Caco-2 (cell line): ENCODE results near the gene RAB36. TPM values are rescaled to one million over a fixed set of nuclear protein-coding genes. Genes with fewer than 3 reads are reported as not detected.

ENCODE experiments used
- BruUV-seq: library from RNA; stranded (reverse); fragments of 400-500 nt; replicated peaks from 2 replicates; lab custom pipeline; 2021; lab: Mats Ljungman, UMichigan
- CTCF ChIA-PET: fragments of 300-600 bp; sonication (Branson Sonifier 250); formaldehyde crosslinking; loops from one replicate; lab custom pipeline; 2022; ENCODE audit warnings: antibody characterized with exemption; lab: Charles Lee
- POLR2A ChIA-PET: fragments of 300-600 bp; sonication (Branson Sonifier 250); formaldehyde crosslinking; loops from one replicate; lab custom pipeline; 2022; ENCODE audit warnings: antibody characterized with exemption; lab: Charles Lee
- DNase-seq, 2 experiments: peaks; one replicate each; pipeline versions ENCODE4 v3.0.0 to v3.0.0-alpha.2; 2020 to 2022
- H3K27me3 ChIP-seq: replicated peaks from 2 replicates; pipeline ENCODE4 v1.6.0; 2011; ENCODE audit warnings: low read length; ENCODE audit not compliant: control insufficient read depth, insufficient read depth
- H3K36me3 ChIP-seq: 2 replicates; pipeline ENCODE4 v1.5.1; 2011; ENCODE audit warnings: low read length; ENCODE audit not compliant: control insufficient read depth, insufficient read depth
- H3K4me1 ChIP-seq: fragments of 250-450 bp; sonication (Bioruptor Pico); 2 replicates; pipeline ENCODE4 v1.5.1; 2020; ENCODE audit warnings: mild to moderate bottlenecking
- H3K4me3 ChIP-seq: 2 replicates; pipeline ENCODE4 v1.5.1; 2011; ENCODE audit warnings: low read depth, mild to moderate bottlenecking, control low read depth, low read length
- H3K9me3 ChIP-seq: fragments of 250-450 bp; sonication (Bioruptor Pico); 2 replicates; pipeline ENCODE4 v1.5.1; 2020; ENCODE audit warnings: mild to moderate bottlenecking, moderate library complexity
- H3K27ac Mint-ChIP-seq: one replicate; pipeline ENCODE4 v1.8.0; 2022; ENCODE audit warnings: mixed read lengths; ENCODE audit not compliant: unreplicated experiment
- H3K27me3 Mint-ChIP-seq: one replicate; pipeline ENCODE4 v1.8.0; 2022; ENCODE audit warnings: mixed read lengths; ENCODE audit not compliant: insufficient read depth, unreplicated experiment
- H3K36me3 Mint-ChIP-seq: one replicate; pipeline ENCODE4 v1.8.0; 2022; ENCODE audit warnings: mild to moderate bottlenecking, mixed read lengths; ENCODE audit not compliant: insufficient read depth, unreplicated experiment
- H3K4me1 Mint-ChIP-seq: one replicate; pipeline ENCODE4 v1.8.0; 2022; ENCODE audit warnings: low read depth, mixed read lengths; ENCODE audit not compliant: unreplicated experiment
- H3K4me3 Mint-ChIP-seq: one replicate; pipeline ENCODE4 v1.8.0; 2022; ENCODE audit warnings: mild to moderate bottlenecking, moderate library complexity, mixed read lengths; ENCODE audit not compliant: unreplicated experiment
- H3K9me3 Mint-ChIP-seq: one replicate; pipeline ENCODE4 v1.8.0; 2022; ENCODE audit warnings: mixed read lengths; ENCODE audit not compliant: unreplicated experiment
- CTCF ChIP-seq, 2 experiments: fragments of 200-600 bp in 1 of 2; IDR thresholded peaks; 1 replicate in 1 of 2; 2 replicates in 1 of 2; pipeline versions ENCODE4 v1.5.1 to v1.8.0; 2011 to 2022; ENCODE audit warnings: antibody characterized with exemption in 1 of 2, control low read depth in 1 of 2, inconsistent platforms in 1 of 2, low read depth in 1 of 2, low read length in 1 of 2, mild to moderate bottlenecking in 1 of 2, moderate library complexity in 1 of 2; ENCODE audit not compliant: insufficient read depth in 1 of 2, severe bottlenecking in 1 of 2, unreplicated experiment in 1 of 2
- intact Hi-C: fragments of 100-400 bp; cut with micrococcal nuclease; formaldehyde crosslinking; loops from one replicate; pipeline ENCODE4 v1.10.0; 2022; ENCODE audit not compliant: unreplicated experiment
- total RNA-seq: library from RNA; stranded (reverse); gene quantifications from 2 replicates; pipeline ENCODE4 v1.2.3, GENCODE V29; 2022

Gene RAB36
- total RNA-seq, 1 experiment from 2014 or later = 0.52 TPM

- H3K27me3 ChIP-seq = no peaks in the 10 kb centered on the region
- Mint-ChIP-seq H3K27ac (no peak overlapping the region), H3K9me3 (no peaks in the 10 kb centered on the region), H3K4me1 (no peaks in the 10 kb centered on the region), H3K27me3 (no peaks in the 10 kb centered on the region), H3K36me3 (no peaks in the 10 kb centered on the region), H3K4me3 (no peak overlapping the region)
- no peak for TF ChIP-seq CTCF (IDR thresholded peaks at IDR 0.05; ENCODE audit: insufficient read depth in 1 of 2, low read depth in 1 of 2, low read length in 1 of 2, severe bottlenecking in 1 of 2, unreplicated experiment in 1 of 2)
- CTCF ChIA-PET = interaction anchor here (1.4 kb wide), 1 partner anchor 154 kb away, joined by 5 read pairs; no protein-coding TSS in a partner anchor
- POLR2A ChIA-PET = no interaction called here
- no peaks in the 10 kb centered on the region for H3K36me3 ChIP-seq
- no peaks in the 10 kb centered on the region for H3K4me1 ChIP-seq
- intact Hi-C loops = no loop called here
- H3K4me3 ChIP-seq = no peak overlapping the region
- no TSS peak for BruUV-seq
- DNase-seq = no peak
- H3K9me3 ChIP-seq = no peaks in the 10 kb centered on the region
These were observed 32.0 kb upstream of the RAB36 start for GRCh38 chr22:23113067-23113846.

GRCh38 chr22:23113847-23114720, 31.2 kb upstream of the RAB36 start:
- Mint-ChIP-seq H3K9me3 (no peaks in the 10 kb centered on the region), H3K27me3 (no peaks in the 10 kb centered on the region), H3K4me3 (no peak overlapping the region), H3K36me3 (no peaks in the 10 kb centered on the region), H3K27ac (no peak overlapping the region), H3K4me1 (no peaks in the 10 kb centered on the region)
- intact Hi-C loops = no loop called here
- no TSS peak for BruUV-seq
- POLR2A ChIA-PET = no interaction called here
- no peak for DNase-seq
- H3K4me3 ChIP-seq = no peak overlapping the region
- H3K4me1 ChIP-seq = no peaks in the 10 kb centered on the region
- CTCF ChIA-PET = interaction anchor here (1.4 kb wide), 1 partner anchor 154 kb away, joined by 5 read pairs; no protein-coding TSS in a partner anchor
- no peaks in the 10 kb centered on the region for H3K27me3 ChIP-seq
- no peak for TF ChIP-seq CTCF (IDR thresholded peaks at IDR 0.05; ENCODE audit: insufficient read depth in 1 of 2, low read depth in 1 of 2, low read length in 1 of 2, severe bottlenecking in 1 of 2, unreplicated experiment in 1 of 2)
- H3K9me3 ChIP-seq = no peaks in the 10 kb centered on the region
- no peaks in the 10 kb centered on the region for H3K36me3 ChIP-seq

- intact Hi-C loops = no loop called here
- Histone ChIP-seq H3K4me1 (no peaks in the 10 kb centered on the region), H3K27me3 (no peaks in the 10 kb centered on the region), H3K9me3 (no peaks in the 10 kb centered on the region), H3K36me3 (no peaks in the 10 kb centered on the region), H3K4me3 (no peak overlapping the region)
- no peak for DNase-seq
- ChIA-PET POLR2A (no interaction called here), CTCF (no interaction called here)
- no peaks in the 10 kb centered on the region for H3K27me3 Mint-ChIP-seq
- no peak overlapping the region for H3K27ac Mint-ChIP-seq
- H3K4me3 Mint-ChIP-seq = no peak overlapping the region
- BruUV-seq = no TSS peak
- no peaks in the 10 kb centered on the region for H3K36me3 Mint-ChIP-seq
- no peak for TF ChIP-seq CTCF (IDR thresholded peaks at IDR 0.05; ENCODE audit: insufficient read depth in 1 of 2, low read depth in 1 of 2, low read length in 1 of 2, severe bottlenecking in 1 of 2, unreplicated experiment in 1 of 2)
- no peaks in the 10 kb centered on the region for H3K4me1 Mint-ChIP-seq
- no peaks in the 10 kb centered on the region for H3K9me3 Mint-ChIP-seq
These were observed 30.6 kb upstream of the RAB36 start for GRCh38 chr22:23114721-23115020.
